ENCODE data around the gene RANBP2. TPM values are rescaled to one million over a fixed set of nuclear protein-coding genes. Genes with fewer than 3 reads are reported as not detected.

Gene RANBP2
- total and polyA plus RNA-seq, 4 donors: 9.1 to 51.7 (median 22.9) TPM

DNA sequence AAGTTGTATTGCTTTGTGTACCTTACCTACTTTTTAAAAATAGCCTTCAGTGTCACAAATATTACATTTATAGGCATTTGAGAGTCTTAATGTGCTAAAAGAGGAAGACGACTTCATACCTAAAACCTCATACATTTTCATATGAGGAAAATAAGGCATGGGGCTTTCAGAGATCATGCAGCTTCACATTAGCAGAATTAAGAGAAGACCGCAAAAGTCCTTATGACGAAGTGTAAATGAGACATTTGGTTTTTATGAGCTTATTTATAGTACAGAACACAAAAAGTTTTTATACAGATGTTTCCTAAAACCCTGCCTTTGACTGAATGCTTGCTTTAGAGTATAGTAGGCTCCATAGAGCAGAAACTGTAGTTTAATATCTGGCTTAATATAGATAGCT is 57.2 kb downstream of the RANBP2 start (continued):
- TF ChIP-seq, protein P1, sequence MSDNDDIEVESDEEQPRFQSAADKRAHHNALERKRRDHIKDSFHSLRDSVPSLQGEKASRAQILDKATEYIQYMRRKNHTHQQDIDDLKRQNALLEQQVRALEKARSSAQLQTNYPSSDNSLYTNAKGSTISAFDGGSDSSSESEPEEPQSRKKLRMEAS (IDR thresholded peaks at IDR 0.05): no peak
- no peak for TF ChIP-seq FOXA2 (IDR thresholded peaks at IDR 0.05)

DNA sequence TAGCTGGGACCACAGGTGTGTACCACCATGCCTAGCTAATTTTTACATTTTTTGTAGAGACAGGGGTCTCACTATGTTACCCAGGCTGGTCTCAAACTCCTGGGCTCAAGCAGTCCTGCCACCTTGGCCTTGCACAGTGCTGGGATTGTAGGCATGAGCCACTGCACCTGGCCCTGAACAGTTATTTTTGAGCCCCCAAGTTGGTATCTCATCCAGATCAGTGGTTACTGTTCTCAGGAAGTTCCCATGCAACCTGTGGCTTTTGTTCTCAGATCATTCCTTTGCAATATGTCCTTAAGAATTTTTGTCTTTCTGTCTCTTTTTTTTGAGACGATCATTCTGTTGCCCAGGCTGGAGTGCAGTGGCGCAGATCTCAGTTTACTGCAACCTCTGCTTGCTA is 59.6 kb downstream of the RANBP2 start:
- Histone ChIP-seq H3K27ac (ENCODE audit: low read depth in 1 of 2, low read length in 2 of 2) (no peak overlapping the region), H3K4me3 (ENCODE audit: low read depth in 1 of 3, low read length in 3 of 3) (no peak overlapping the region), H3K36me3 (ENCODE audit: control insufficient read depth in 4 of 4, insufficient read depth in 3 of 4, low read depth in 1 of 4, low read length in 3 of 4) (peaks cover 5 to 51% (median 41%) of the 10 kb centered on the region in 4 donors), H3K9me3 (ENCODE audit: control insufficient read depth in 4 of 4, low read length in 3 of 4) (no peaks in the 10 kb centered on the region), H3K27me3 (ENCODE audit: control insufficient read depth in 4 of 4, insufficient read depth in 4 of 4, low read length in 3 of 4) (no peaks in the 10 kb centered on the region), H3K4me1 (ENCODE audit: control insufficient read depth in 4 of 4, insufficient read depth in 4 of 4, low read length in 3 of 4) (no peaks in the 10 kb centered on the region), H3K9ac (ENCODE audit: low read depth in 1 of 2, low read length in 2 of 2) (no peak overlapping the region)
- WGBS: 73% methylated on average over 2 of the region's 2 CpGs
- TF ChIP-seq, protein P2, sequence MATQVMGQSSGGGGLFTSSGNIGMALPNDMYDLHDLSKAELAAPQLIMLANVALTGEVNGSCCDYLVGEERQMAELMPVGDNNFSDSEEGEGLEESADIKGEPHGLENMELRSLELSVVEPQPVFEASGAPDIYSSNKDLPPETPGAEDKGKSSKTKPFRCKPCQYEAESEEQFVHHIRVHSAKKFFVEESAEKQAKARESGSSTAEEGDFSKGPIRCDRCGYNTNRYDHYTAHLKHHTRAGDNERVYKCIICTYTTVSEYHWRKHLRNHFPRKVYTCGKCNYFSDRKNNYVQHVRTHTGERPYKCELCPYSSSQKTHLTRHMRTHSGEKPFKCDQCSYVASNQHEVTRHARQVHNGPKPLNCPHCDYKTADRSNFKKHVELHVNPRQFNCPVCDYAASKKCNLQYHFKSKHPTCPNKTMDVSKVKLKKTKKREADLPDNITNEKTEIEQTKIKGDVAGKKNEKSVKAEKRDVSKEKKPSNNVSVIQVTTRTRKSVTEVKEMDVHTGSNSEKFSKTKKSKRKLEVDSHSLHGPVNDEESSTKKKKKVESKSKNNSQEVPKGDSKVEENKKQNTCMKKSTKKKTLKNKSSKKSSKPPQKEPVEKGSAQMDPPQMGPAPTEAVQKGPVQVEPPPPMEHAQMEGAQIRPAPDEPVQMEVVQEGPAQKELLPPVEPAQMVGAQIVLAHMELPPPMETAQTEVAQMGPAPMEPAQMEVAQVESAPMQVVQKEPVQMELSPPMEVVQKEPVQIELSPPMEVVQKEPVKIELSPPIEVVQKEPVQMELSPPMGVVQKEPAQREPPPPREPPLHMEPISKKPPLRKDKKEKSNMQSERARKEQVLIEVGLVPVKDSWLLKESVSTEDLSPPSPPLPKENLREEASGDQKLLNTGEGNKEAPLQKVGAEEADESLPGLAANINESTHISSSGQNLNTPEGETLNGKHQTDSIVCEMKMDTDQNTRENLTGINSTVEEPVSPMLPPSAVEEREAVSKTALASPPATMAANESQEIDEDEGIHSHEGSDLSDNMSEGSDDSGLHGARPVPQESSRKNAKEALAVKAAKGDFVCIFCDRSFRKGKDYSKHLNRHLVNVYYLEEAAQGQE (IDR thresholded peaks at IDR 0.05): no peak
- no peak for DNase-seq (ENCODE audit: low spot score)

DNA sequence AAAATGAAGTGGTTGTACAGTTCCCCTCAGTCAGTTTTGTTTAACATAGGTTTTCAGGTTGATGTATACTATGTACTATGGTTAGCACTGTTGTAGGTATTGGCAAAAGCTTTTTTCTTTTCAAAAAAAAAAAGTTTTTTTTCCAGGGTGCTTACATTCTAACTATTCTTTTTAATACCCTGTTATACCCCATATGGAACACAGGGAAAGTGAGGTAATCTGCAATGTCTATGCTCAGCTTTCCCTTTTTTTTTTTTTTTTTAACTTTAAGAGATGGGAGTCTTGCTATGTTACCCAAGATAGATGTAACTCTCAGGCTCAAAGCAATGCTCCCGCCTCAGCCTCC is 66.7 kb downstream of the RANBP2 start:
- peak overlapping the region; percentile 79 to 81 for H3K27ac ChIP-seq (ENCODE audit: low read depth in 1 of 2, low read length in 2 of 2)
- H3K27me3 ChIP-seq (ENCODE audit: control insufficient read depth in 4 of 4, insufficient read depth in 4 of 4, low read length in 3 of 4): no peaks in the 10 kb centered on the region
- H3K36me3 ChIP-seq (ENCODE audit: control insufficient read depth in 4 of 4, insufficient read depth in 3 of 4, low read depth in 1 of 4, low read length in 3 of 4): peaks cover 4 to 23% (median 17%) of the 10 kb centered on the region in 4 donors
- no peaks in the 10 kb centered on the region for H3K9me3 ChIP-seq (ENCODE audit: control insufficient read depth in 4 of 4, low read length in 3 of 4)
- no peak for DNase-seq (ENCODE audit: low spot score)
- H3K4me3 ChIP-seq (ENCODE audit: low read depth in 1 of 3, low read length in 3 of 3): peak overlapping the region; percentile 68 to 90 (median 87)
- WGBS: 2% methylated on average over 1 of the region's 1 CpG
- peak overlapping the region; percentile 2 to 62 for H3K9ac ChIP-seq (ENCODE audit: low read depth in 1 of 2, low read length in 2 of 2)
- peaks cover 2 to 14% (median 9%) of the 10 kb centered on the region in 4 donors for H3K4me1 ChIP-seq (ENCODE audit: control insufficient read depth in 4 of 4, insufficient read depth in 4 of 4, low read length in 3 of 4)
- TF ChIP-seq GABPA (IDR thresholded peaks at IDR 0.05 in 1 of 2, conservative IDR thresholded peaks at IDR 0.05 in 1 of 2) (no peak), SP1 (IDR thresholded peaks at IDR 0.05) (no peak)
- TF ChIP-seq, protein P3, sequence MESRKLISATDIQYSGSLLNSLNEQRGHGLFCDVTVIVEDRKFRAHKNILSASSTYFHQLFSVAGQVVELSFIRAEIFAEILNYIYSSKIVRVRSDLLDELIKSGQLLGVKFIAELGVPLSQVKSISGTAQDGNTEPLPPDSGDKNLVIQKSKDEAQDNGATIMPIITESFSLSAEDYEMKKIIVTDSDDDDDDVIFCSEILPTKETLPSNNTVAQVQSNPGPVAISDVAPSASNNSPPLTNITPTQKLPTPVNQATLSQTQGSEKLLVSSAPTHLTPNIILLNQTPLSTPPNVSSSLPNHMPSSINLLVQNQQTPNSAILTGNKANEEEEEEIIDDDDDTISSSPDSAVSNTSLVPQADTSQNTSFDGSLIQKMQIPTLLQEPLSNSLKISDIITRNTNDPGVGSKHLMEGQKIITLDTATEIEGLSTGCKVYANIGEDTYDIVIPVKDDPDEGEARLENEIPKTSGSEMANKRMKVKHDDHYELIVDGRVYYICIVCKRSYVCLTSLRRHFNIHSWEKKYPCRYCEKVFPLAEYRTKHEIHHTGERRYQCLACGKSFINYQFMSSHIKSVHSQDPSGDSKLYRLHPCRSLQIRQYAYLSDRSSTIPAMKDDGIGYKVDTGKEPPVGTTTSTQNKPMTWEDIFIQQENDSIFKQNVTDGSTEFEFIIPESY (IDR thresholded peaks at IDR 0.05): no peak

DNA sequence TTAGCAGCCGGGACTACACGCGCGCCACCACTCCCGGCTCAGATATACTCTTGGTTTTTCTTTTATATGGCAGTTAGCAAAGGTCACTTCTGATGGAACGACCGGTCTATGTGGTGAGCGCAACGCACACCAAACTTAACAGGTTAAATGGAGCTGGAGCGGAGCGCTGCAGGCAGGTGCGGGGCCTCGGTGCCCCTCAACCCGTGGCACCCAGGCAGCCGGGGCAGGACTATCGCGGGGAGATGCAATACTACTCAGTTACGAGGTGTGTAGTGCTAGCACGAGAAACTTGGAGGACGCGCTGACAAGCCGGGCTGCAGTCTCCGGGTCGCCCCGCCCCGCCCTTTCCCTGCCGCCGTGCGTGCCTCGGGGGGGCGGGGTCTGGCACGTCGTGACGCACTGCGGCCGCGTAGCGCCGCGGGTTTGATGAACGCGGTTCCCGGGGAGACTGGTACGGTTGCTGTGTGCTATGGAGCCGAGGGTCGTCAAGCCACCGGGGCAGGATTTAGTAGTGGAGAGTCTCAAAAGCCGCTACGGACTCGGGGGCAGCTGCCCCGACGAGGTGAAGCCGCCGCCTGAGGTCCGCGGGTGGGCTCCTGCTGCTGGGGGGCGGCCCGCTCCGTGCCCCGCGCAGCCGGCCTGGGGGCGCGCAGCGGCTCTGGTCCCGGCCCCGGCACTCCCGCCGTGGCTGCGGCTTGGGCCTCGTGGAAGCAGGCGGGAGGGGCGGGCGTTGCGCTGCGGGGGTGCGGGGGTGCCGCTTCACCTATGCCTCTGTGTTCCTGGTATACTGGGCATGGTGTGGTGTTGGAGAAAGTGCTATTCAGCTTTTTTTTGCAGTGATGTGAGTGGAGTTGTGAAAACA is 67.3 kb downstream of the RANBP2 start, which contains the start of gene CCDC138:
CCDC138 (plus strand) TSS at position 418 of the 862 bp plus-strand sequence; CDS start at position 470, 52 bp downstream.
- peak; percentile 88 for DNase-seq (ENCODE audit: low spot score)
- Histone ChIP-seq H3K36me3 (ENCODE audit: control insufficient read depth in 4 of 4, insufficient read depth in 3 of 4, low read depth in 1 of 4, low read length in 3 of 4) (peaks cover 4 to 20% (median 16%) of the 10 kb centered on the region in 4 donors), H3K27ac (ENCODE audit: low read depth in 1 of 2, low read length in 2 of 2) (peak within 1 kb of the TSS; percentile 79 to 81), H3K9me3 (ENCODE audit: control insufficient read depth in 4 of 4, low read length in 3 of 4) (no peaks in the 10 kb centered on the region), H3K9ac (ENCODE audit: low read depth in 1 of 2, low read length in 2 of 2) (peak within 1 kb of the TSS; percentile 62 to 69), H3K4me1 (ENCODE audit: control insufficient read depth in 4 of 4, insufficient read depth in 4 of 4, low read length in 3 of 4) (peaks cover 2 to 14% (median 9%) of the 10 kb centered on the region in 4 donors), H3K4me3 (ENCODE audit: low read depth in 1 of 3, low read length in 3 of 3) (peak within 1 kb of the TSS; percentile 68 to 90 (median 87)), H3K27me3 (ENCODE audit: control insufficient read depth in 4 of 4, insufficient read depth in 4 of 4, low read length in 3 of 4) (no peaks in the 10 kb centered on the region)
- under 1% methylated on average over 78 of the region's 78 CpGs for WGBS
- TF ChIP-seq YY1 (IDR thresholded peaks at IDR 0.05) (peak; percentile 46), HNF4A (conservative IDR thresholded peaks at IDR 0.05) (no peak), RXRA (IDR thresholded peaks at IDR 0.05) (peak in 1 of 2 donors; percentile 9), FOXA1 (IDR thresholded peaks at IDR 0.05) (no peak), RAD21 (IDR thresholded peaks at IDR 0.05) (peak in 1 of 2 donors; percentile 39)
- TF ChIP-seq, protein P3 (IDR thresholded peaks at IDR 0.05): no peak

Data from liver (tissue), 9 donors.